SIG-M5 treated with dmso at 0.1 percent for 504 hours (cell line): ENCODE data around the gene TMEM185A.
"Not testable (repeated sequence)": the region's sequence is repeated elsewhere in the genome, so short reads cannot be mapped to it uniquely, and the experiment has no call there.

Experiments used
- DNase-seq: peaks from one replicate; lab custom pipeline; 2025; ENCODE audit not compliant: unreplicated experiment; lab: John Stamatoyannopoulos, UW

The TMEM185A gene

DNA sequence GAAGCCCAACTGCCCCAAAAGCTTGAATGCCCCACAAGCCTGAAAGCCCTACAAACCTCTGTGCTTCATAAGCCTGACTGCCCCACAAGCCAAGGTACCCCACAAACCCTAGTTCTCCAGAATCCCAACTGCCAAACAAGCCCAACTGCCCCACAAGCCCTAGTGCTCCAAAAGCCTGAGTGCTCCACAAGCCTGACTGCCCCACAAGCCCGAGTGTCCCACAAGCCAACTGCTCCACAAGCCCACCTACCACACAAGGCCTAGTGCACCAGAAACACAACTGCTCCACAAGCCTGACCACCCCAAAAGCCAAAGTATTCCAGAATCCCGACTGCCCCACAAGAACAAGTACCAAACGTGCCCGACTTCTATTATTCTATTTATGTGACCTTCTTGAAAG lies 68.2 kb downstream of the TMEM185A start:
- DNase-seq = no peak

DNA sequence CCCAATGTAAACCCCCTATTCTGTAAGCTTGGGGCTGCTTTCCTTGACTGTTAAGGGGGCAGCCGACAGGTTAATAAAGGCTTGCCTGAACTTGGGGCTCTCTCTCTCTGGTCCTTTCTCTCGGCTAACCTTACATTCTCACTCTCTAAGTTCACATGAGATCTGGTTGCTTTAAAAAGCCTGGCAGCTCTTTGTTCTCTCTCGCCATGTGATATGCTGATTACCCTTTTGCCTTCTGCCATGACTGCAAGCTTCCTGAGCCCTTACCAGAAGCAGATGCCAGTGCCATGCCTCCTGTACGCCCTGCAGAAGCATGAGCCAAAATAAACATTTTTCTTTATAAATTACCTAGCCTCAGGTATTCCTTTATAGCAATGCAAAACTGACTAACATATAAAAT lies 76.3 kb downstream of the TMEM185A start:
- DNase-seq = not testable (repeated sequence)

DNA sequence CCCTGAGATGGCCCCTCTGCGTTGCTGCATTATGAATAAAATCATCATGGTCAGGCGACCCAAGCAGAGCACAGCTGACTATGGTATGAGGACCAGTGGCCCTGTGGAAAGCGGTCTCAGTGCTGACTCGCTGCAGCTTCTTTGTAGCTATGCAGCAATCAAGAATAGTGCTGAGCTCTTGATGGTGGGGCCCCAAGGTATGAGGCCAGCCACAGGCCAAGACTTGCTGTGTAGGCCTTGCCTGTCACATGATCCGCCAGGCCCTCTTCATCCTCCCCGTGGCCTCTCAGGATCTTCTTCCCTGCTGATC lies 79.7 kb downstream of the TMEM185A start:
- DNase-seq = not testable (repeated sequence)

DNA sequence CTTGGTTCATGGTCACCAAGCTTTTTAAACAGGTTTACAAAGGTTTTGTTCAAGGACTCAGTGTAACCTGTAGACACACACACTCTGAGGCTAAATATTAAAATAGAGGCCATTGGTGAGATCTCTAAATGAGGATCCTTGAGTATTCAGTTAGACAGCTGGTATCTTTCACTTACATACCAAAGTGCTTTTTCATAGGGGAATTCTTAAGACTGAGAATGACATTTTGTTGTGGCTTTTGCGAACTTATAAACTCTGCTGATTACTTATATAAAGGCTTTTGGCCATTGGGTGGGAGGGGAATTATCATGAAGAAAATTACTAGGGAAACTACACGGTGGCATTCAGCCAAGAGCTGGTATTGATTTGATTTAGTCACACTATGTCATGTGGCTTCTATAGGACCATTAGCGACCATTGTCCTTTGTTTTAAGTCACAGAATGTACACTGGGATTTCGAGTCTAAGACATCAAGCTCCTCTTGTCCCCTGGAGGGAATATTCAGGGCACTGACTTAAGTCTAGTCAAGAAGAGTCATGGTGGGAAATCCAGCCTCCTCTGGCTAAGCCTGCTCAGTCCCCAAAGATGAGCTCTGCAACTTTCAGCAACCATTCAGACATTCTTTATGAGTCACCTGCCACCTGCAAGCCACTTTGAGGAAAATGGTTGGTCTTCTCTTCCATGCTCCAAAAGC lies 80.2 kb downstream of the TMEM185A start:
- not testable (repeated sequence) for DNase-seq

DNA sequence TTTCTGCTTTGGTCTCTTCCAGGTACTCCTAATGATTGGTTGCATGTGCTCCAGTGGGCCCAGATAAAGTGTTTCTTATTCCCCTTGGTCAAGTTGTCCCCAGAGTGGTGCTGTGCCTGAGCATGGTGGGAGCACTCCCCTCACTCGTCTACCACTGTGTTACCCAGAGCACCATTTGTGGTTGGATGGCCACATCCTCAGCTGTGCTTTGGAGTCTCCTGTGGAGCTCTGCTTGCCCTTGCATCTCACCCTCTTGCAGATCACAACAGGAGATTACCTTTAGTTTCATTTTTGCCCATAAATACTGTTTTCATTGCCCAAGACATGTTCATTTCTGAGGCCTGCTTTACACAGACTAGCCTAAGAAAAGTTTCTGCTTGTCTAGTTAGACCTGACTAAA lies 81.1 kb downstream of the TMEM185A start:
- DNase-seq = not testable (repeated sequence)

DNA sequence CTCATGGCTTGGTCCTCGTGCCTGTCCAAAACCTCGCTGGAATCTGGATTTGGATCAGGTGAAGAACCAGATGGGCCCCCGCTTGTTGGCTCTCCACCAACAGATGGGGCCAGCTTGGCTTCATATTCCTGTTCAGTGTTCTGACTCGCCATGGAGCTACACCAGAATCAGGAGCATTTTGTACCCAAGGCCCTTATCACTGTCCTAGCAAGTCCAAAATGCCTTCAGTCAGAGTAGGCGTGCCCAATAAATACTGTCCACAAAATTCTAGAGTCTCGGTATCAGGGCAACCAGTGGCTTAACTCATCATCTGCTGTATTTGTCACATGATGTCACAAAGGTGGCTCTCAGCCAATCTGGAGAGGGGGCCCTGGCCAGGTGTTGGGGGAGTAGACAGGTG lies 81.9 kb downstream of the TMEM185A start, which contains the start of gene HSFX3:
TSS of gene HSFX3 (minus strand) at position 224 of the 400 bp plus-strand sequence. CDS start at position 152, 72 bp downstream.
- not testable (repeated sequence) for DNase-seq

DNA sequence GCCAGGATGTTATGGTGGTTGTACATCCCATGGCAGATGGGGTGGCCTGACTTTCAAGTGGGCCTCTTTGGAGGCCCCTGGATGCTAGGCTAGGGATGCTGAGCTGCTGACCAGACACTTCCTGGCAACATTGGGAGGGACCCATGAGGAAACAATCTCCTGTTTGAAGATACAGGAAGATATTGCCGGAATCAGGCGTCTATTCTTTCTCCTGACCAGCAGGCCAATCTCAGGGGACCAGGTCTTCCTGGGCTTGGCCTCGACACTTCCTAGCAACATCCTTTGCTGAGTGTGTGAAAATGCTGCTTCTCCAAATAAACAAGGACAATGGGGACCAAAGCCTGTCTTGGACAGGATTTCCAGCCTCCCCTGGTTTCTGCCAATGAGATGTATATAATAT lies 83.8 kb downstream of the TMEM185A start:
- DNase-seq = not testable (repeated sequence)

DNA sequence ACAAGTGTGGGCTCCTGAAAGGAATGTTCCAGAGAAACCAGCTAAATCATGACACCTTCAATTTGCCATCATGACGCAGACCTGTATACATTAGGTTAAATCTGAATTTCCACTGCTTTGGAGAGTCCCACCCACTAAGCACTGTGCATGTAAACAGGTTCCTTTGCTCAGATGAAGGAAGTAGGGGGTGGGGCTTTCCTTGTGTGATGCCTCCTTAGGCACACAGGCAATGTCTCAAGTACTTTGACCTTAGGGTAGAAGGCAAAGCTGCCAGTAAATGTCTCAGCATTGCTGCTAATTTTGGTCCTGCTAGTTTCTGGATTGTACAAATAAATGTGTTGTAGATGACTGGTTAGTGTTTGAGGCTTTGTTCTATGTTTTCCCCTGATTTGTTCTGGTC lies 84.6 kb downstream of the TMEM185A start:
- DNase-seq = not testable (repeated sequence)
